PC-3 (cell line): ENCODE results near the gene ZNF496. TPM values are rescaled to one million over a fixed set of nuclear protein-coding genes. Genes with fewer than 3 reads are reported as not detected.

Source experiments
- ATAC-seq: fragments of 200-7000 bp; cut with Tn5 transposase; 2 replicates; pipeline ENCODE4 v1.9.1; 2020; ENCODE audit warnings: mild to moderate bottlenecking, moderate library complexity
- BruUV-seq: library from RNA; stranded (reverse); fragments of 400-500 nt; replicated peaks from 2 replicates; lab custom pipeline; 2021; lab: Mats Ljungman, UMichigan
- CTCF ChIA-PET: fragments of 300-600 bp; sonication (Branson Sonifier 250); formaldehyde crosslinking; loops from one replicate; lab custom pipeline; 2022; ENCODE audit warnings: antibody characterized with exemption; lab: Charles Lee
- POLR2A ChIA-PET: fragments of 300-600 bp; sonication (Branson Sonifier 250); formaldehyde crosslinking; loops from one replicate; lab custom pipeline; 2022; ENCODE audit warnings: antibody characterized with exemption; ENCODE audit not compliant: unreplicated experiment; lab: Charles Lee
- DNase-seq: peaks from one replicate; pipeline ENCODE4 v3.0.0-alpha.2; 2015
- H2AFZ ChIP-seq: fragments of 300-600 bp; sonication (generic); 2 replicates; pipeline ENCODE4 v1.6.0; 2016; ENCODE audit warnings: antibody characterized with exemption, low read length
- H3F3A ChIP-seq: fragments of 300-600 bp; sonication (generic); one replicate; pipeline ENCODE4 v1.6.0; 2017; ENCODE audit warnings: antibody characterized with exemption, low read length, control low read depth, mild to moderate bottlenecking; ENCODE audit not compliant: unreplicated experiment
- H3K27ac ChIP-seq: fragments of 300-600 bp; sonication (generic); 2 replicates; pipeline ENCODE4 v1.5.1; 2016; ENCODE audit warnings: mild to moderate bottlenecking, low read length
- H3K27me3 ChIP-seq: fragments of 300-600 bp; sonication (generic); 2 replicates; pipeline ENCODE4 v1.6.1; 2016; ENCODE audit warnings: low read length, mixed read lengths
- H3K36me3 ChIP-seq: fragments of 300-600 bp; sonication (generic); 2 replicates; pipeline ENCODE4 v1.6.1; 2016; ENCODE audit warnings: low read depth, mixed run types, low read length, mixed read lengths
- H3K4me1 ChIP-seq: fragments of 300-600 bp; sonication (generic); 2 replicates; pipeline ENCODE4 v1.5.1; 2016; ENCODE audit warnings: low read length; ENCODE audit not compliant: insufficient read depth
- H3K4me2 ChIP-seq: fragments of 300-600 bp; sonication (generic); 2 replicates; pipeline ENCODE4 v1.6.0; 2016; ENCODE audit warnings: low read length
- H3K4me3 ChIP-seq: fragments of 300-600 bp; sonication (generic); 2 replicates; pipeline ENCODE4 v1.5.1; 2016; ENCODE audit warnings: mild to moderate bottlenecking, low read length, mixed read lengths
- H3K79me2 ChIP-seq: fragments of 300-600 bp; sonication (generic); 2 replicates; pipeline ENCODE4 v1.6.1; 2017; ENCODE audit warnings: low read length, mixed read lengths
- H3K9ac ChIP-seq: fragments of 300-600 bp; sonication (generic); 2 replicates; pipeline ENCODE4 v1.6.0; 2016; ENCODE audit warnings: mild to moderate bottlenecking, low read length
- H3K9me2 ChIP-seq: fragments of 300-600 bp; sonication (generic); replicated peaks from 2 replicates; pipeline ENCODE4 v1.6.1; 2016; ENCODE audit warnings: mixed run types, low read length, mixed read lengths
- H3K9me3 ChIP-seq: fragments of 300-600 bp; sonication (generic); 2 replicates; pipeline ENCODE4 v1.6.1; 2016; ENCODE audit warnings: low read length, mixed read lengths
- H4K20me1 ChIP-seq: fragments of 300-600 bp; sonication (generic); 2 replicates; pipeline ENCODE4 v1.6.1; 2016; ENCODE audit warnings: low read length, mixed read lengths
- CTCF ChIP-seq: fragments of 300-600 bp; sonication (generic); conservative IDR thresholded peaks from 2 replicates; pipeline ENCODE4 v1.5.1; 2017; ENCODE audit warnings: antibody characterized with exemption, low read depth, mild to moderate bottlenecking, low read length
- EZH2 ChIP-seq: fragments of 300-600 bp; sonication (generic); IDR thresholded peaks from one replicate; pipeline ENCODE4 v1.6.1; 2017; ENCODE audit warnings: antibody characterized with exemption, mild to moderate bottlenecking, low read length; ENCODE audit not compliant: unreplicated experiment
- EZH2phosphoT487 ChIP-seq: fragments of 300-600 bp; sonication (generic); IDR thresholded peaks from 2 replicates; pipeline ENCODE4 v1.6.1; 2018; ENCODE audit warnings: mild to moderate bottlenecking, antibody characterized with exemption, low read length, borderline replicate concordance
- intact Hi-C: fragments of 100-400 bp; cut with micrococcal nuclease; formaldehyde crosslinking; loops from 2 replicates; pipeline ENCODE4 v1.9.0; 2023
- total RNA-seq: library from RNA; depleted of rRNA; stranded (reverse); fragments of >200 nt; gene quantifications from 2 replicates; pipeline ENCODE4 v1.2.3, GENCODE V29; 2014

ZNF496 gene
- total RNA-seq, 1 experiment from 2014 or later, result 79.4 TPM

GRCh38 chr1:247360991-247361731 lies 29.5 kb upstream of the ZNF496 start:
- no peaks in the 10 kb centered on the region for H4K20me1 ChIP-seq
- ATAC-seq, result no peak
- H3K36me3 ChIP-seq, result no peaks in the 10 kb centered on the region
- H3K9me3 ChIP-seq, result no peaks in the 10 kb centered on the region
- 0 out of 2 replicates have a peak, but pooled peaks cover 6% of the 10 kb centered on the region for H3K4me1 ChIP-seq
- H3K27ac ChIP-seq, result no peak overlapping the region
- CTCF ChIA-PET, result no interaction called here
- BruUV-seq, result no TSS peak
- DNase-seq, result no peak
- no peaks in the 10 kb centered on the region for H3K9me2 ChIP-seq
- POLR2A ChIA-PET, result interaction anchor here (0.6 kb wide), 1 partner anchor 75 kb away, joined by 5 read pairs; no protein-coding TSS in a partner anchor
- H3F3A ChIP-seq, result no peaks in the 10 kb centered on the region
- H2AFZ ChIP-seq, result no peak overlapping the region
- TF ChIP-seq EZH2, result no peak
- no peak for TF ChIP-seq CTCF
- TF ChIP-seq EZH2phosphoT487, result no peak
- 0 out of 2 replicates have a peak, but pooled peaks cover 3% of the 10 kb centered on the region for H3K27me3 ChIP-seq
- intact Hi-C loops, result no loop called here
- no peaks in the 10 kb centered on the region for H3K79me2 ChIP-seq
- no peak overlapping the region for H3K4me3 ChIP-seq
- no peak overlapping the region for H3K9ac ChIP-seq
- no peak overlapping the region for H3K4me2 ChIP-seq

GRCh38 chr1:247360116-247360898 lies 28.6 kb upstream of the ZNF496 start:
- ChIA-PET POLR2A (no interaction called here), CTCF (no interaction called here)
- no peak overlapping the region for H3K27ac ChIP-seq

More at GRCh38 chr1:247360116-247360898, 28.6 kb upstream of the ZNF496 start:
- Histone ChIP-seq H3F3A (no peaks in the 10 kb centered on the region), H3K79me2 (no peaks in the 10 kb centered on the region), H3K9me2 (no peaks in the 10 kb centered on the region), H3K27me3 (0 out of 2 replicates have a peak, but pooled peaks cover 3% of the 10 kb centered on the region), H3K9ac (no peak overlapping the region), H3K4me1 (0 out of 2 replicates have a peak, but pooled peaks cover 6% of the 10 kb centered on the region), H3K36me3 (no peaks in the 10 kb centered on the region), H4K20me1 (no peaks in the 10 kb centered on the region), H2AFZ (no peak overlapping the region), H3K4me2 (no peak overlapping the region), H3K4me3 (no peak overlapping the region), H3K9me3 (no peaks in the 10 kb centered on the region)
- intact Hi-C loops, result no loop called here
- no TSS peak for BruUV-seq
- 0 out of 2 replicates have a peak, but pooled peaks have one; percentile 16 for ATAC-seq
- DNase-seq, result no peak
- TF ChIP-seq EZH2phosphoT487, result no peak
- no peak for TF ChIP-seq EZH2
- no peak for TF ChIP-seq CTCF
